Epithelial cell of alveolus of lung (primary cell): ENCODE measurements around the gene HORMAD1. TPM values are rescaled to one million over a fixed set of nuclear protein-coding genes. Genes with fewer than 3 reads are reported as not detected.

ENCODE experiments used
- total RNA-seq: library from RNA; depleted of rRNA; stranded (reverse); fragments of >200 nt; gene quantifications from 2 replicates; pipeline ENCODE4 v1.2.1, GENCODE V29; 2015

HORMAD1 gene, protein sequence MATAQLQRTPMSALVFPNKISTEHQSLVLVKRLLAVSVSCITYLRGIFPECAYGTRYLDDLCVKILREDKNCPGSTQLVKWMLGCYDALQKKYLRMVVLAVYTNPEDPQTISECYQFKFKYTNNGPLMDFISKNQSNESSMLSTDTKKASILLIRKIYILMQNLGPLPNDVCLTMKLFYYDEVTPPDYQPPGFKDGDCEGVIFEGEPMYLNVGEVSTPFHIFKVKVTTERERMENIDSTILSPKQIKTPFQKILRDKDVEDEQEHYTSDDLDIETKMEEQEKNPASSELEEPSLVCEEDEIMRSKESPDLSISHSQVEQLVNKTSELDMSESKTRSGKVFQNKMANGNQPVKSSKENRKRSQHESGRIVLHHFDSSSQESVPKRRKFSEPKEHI
- 0.26 TPM in 1 of 2 replicates, not detected in the other for total RNA-seq

DNA sequence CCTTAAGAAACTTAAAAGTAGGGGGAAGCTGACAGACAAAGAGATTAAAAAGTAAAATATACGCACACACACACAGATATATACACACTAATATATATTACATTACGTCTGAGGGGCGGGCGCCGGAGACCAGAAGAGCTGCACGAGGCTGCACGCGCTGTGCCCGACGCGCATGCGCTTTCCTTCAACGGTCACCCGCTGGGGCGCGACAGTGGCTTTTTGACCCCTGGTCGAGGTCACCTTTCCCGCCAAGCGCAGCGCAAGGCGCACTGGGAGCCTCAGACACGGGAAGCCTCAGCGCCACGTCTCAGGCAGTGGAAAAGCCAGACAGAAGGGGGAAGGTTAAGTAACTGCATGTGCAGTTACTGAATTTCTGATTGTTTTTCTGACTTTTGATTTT is at the start of gene HORMAD1:
HORMAD1 (minus strand) TSS at position 193 of the 400 bp plus-strand sequence. CDS start 1,390 bp downstream, outside the sequence.

DNA sequence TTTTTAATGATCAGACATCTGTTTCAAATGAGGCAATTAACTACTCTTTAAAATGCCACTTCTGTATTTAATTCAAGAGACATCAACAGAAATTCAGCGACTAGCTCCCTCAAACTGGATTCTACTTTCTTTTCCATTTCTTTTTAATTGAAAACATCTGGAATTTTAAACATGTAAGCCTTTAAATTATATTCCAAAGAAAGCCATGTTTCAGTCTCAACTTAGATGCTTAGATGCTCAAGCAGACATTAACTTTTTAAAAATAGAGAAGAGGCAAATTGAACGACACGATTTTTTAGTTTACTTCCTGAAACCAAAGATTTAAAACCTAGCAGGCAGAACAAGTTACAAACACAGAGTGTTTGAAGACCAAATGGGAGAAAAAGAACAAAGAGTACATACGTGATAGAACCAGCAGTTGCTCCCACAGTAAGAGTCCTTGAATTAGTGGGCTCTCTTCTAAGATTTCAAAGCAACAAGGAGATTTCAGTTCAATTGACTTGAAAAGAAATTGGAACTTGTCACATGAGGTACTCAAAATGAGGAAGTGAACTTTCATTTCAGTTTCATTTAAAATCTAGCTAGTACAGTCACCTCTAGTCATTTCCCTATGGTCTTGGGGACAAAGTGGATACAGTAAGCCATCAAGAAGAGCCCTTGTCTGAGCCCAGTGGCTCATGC is 44.7 kb upstream of the HORMAD1 start, which contains the start of gene CTSS:
CTSS (minus strand) TSS at position 483 of the 681 bp plus-strand sequence. CDS start 1,015 bp downstream, outside the sequence.

DNA sequence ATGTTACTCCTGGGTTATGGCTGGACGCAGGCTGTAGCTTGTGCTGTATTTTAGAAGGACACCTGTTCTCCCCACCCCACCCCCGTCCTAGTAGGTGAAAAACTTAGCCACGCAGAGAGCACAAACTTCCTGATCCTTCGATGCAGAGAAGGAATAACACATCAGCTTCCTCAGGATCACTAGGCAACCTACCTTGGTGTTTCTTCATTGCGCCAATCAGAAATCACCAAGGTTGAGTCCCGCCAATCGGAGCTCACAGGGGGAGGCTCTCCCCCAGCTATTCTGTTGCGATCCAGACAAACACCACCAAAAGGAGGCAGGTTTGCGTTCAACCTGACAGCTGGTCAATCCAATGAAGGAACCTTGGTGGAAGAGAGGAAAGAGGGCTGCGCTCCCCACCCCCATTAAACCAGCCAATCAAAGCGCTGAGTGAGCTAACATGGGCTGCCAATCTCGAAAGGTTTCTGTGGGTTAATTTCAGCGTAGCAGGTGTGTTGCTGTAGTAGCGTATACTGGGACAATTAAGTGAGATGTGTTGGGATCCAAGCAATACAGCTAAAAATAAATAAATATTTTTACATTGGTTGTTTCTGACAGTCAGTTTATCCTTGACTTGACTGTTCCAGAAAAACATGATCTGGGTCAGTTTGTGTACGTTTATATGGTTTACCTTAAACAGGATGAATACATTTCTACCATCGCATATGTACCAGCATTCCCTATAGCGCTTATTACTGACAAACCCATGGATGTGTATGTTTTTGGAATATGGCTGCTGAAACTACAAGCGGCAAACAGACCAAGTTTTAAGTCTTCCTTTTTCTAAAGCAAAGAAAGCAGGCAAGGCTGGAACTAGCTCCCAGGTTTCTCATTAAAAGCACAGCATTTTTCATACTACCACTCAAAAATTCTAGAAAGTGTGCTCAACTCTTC is 23.4 kb downstream of the HORMAD1 start, which contains the start of gene GOLPH3L:
GOLPH3L (minus strand) TSS at position 160 of the 933 bp plus-strand sequence. CDS start 2,316 bp downstream, outside the sequence.

Other genes with a start within 250 kb of the HORMAD1 start
- 16.7 and 17.0 TPM in 2 replicates for gene TARS2, start 233.5 kb downstream of the HORMAD1 start, total RNA-seq
- gene ECM1, start 212.8 kb downstream of the HORMAD1 start, total RNA-seq, result 35.9 and 77.4 TPM in 2 replicates
- gene FALEC, start 205.1 kb downstream of the HORMAD1 start, total RNA-seq, result not detected in 2 replicates
- 9.4 and 70.6 TPM in 2 replicates for gene ADAMTSL4, start 171.5 kb downstream of the HORMAD1 start, total RNA-seq
- gene MCL1, start 141.3 kb downstream of the HORMAD1 start, total RNA-seq, result 187 and 309 TPM in 2 replicates
- 80.5 and 123 TPM in 2 replicates for gene ENSA, start 91.3 kb downstream of the HORMAD1 start, total RNA-seq
- 16.0 and 18.1 TPM in 2 replicates for gene GOLPH3L, start 23.7 kb downstream of the HORMAD1 start, total RNA-seq
- 2.2 and 25.2 TPM in 2 replicates for gene CTSS, start 44.9 kb upstream of the HORMAD1 start, total RNA-seq
- gene CTSK, start 87.4 kb upstream of the HORMAD1 start, total RNA-seq, result 27.4 and 136 TPM in 2 replicates
- gene ARNT, start 155.7 kb upstream of the HORMAD1 start, total RNA-seq, result 23.5 and 58.0 TPM in 2 replicates
- not detected in 2 replicates for gene CTXND2, start 166.2 kb upstream of the HORMAD1 start, total RNA-seq
- gene SETDB1, start 205.5 kb upstream of the HORMAD1 start, total RNA-seq, result 20.0 and 24.9 TPM in 2 replicates